ENCODE measurements around the gene ADK. TPM values are rescaled to one million over a fixed set of nuclear protein-coding genes. Genes with fewer than 3 reads are reported as not detected.

Gene ADK
- total RNA-seq, 1 donor from 2014 or later, result 62.0 TPM

DNA sequence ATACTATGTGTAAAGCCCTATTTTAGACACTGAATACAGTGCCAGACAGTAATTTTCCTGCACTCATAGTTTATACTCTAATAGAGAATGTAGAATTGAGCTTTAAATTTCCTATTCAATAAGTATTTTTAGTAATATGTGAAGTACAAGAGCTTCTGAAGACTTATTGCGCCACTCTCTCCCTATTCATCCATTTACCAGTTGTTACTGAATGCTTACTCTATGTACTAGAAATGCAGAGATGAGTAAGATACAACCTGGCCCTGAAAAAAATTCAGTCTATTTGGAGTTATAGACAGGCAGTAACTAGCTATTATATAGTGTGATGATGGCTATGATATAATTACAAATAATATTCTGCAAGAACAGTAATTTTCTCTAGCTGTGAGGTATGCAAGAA is 98.8 kb downstream of the ADK start:
- FAIRE-seq, result no peak
- no peak for TF ChIP-seq EZH2 (IDR thresholded peaks at IDR 0.05; ENCODE audit: insufficient read depth, low read length)
- TF ChIP-seq, protein P1, sequence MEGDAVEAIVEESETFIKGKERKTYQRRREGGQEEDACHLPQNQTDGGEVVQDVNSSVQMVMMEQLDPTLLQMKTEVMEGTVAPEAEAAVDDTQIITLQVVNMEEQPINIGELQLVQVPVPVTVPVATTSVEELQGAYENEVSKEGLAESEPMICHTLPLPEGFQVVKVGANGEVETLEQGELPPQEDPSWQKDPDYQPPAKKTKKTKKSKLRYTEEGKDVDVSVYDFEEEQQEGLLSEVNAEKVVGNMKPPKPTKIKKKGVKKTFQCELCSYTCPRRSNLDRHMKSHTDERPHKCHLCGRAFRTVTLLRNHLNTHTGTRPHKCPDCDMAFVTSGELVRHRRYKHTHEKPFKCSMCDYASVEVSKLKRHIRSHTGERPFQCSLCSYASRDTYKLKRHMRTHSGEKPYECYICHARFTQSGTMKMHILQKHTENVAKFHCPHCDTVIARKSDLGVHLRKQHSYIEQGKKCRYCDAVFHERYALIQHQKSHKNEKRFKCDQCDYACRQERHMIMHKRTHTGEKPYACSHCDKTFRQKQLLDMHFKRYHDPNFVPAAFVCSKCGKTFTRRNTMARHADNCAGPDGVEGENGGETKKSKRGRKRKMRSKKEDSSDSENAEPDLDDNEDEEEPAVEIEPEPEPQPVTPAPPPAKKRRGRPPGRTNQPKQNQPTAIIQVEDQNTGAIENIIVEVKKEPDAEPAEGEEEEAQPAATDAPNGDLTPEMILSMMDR (IDR thresholded peaks at IDR 0.05; ENCODE audit: insufficient read depth, low read depth, low read length), result no peak
- Mint-ChIP-seq H3K27ac (ENCODE audit: unreplicated experiment) (no peak overlapping the region), H3K4me1 (ENCODE audit: low read depth, unreplicated experiment) (peaks cover 5% of the 10 kb centered on the region), H3K4me3 (ENCODE audit: unreplicated experiment) (no peak overlapping the region), H3K36me3 (ENCODE audit: low read depth, unreplicated experiment) (peaks cover 2% of the 10 kb centered on the region), H3K27me3 (ENCODE audit: low read depth, unreplicated experiment) (no peaks in the 10 kb centered on the region), H3K9me3 (ENCODE audit: unreplicated experiment) (no peaks in the 10 kb centered on the region)
- no peaks in the 10 kb centered on the region for H3K9me3 ChIP-seq (ENCODE audit: insufficient read depth, low read depth, low read length)
- H2AFZ ChIP-seq (ENCODE audit: low read depth, low read length), result no peak overlapping the region
- no peaks in the 10 kb centered on the region for H4K20me1 ChIP-seq (ENCODE audit: insufficient read depth, low read length)
- no peak overlapping the region for H3K4me2 ChIP-seq (ENCODE audit: low read length)
- H3K4me3 ChIP-seq (ENCODE audit: insufficient read depth, low read depth, low read length), result no peak overlapping the region
- no peaks in the 10 kb centered on the region for H3K27me3 ChIP-seq (ENCODE audit: insufficient read depth, low read length)
- H3K79me2 ChIP-seq (ENCODE audit: insufficient read depth, low read length), result no peaks in the 10 kb centered on the region
- DNase-seq (ENCODE audit: low read depth), result no peak
- no peak overlapping the region for H3K27ac ChIP-seq (ENCODE audit: low read depth, low read length)
- H3K36me3 ChIP-seq (ENCODE audit: insufficient read depth, low read length), result no peaks in the 10 kb centered on the region
- no peak overlapping the region for H3K9ac ChIP-seq (ENCODE audit: low read length)
- no peaks in the 10 kb centered on the region for H3K4me1 ChIP-seq (ENCODE audit: insufficient read depth, low read length)

DNA sequence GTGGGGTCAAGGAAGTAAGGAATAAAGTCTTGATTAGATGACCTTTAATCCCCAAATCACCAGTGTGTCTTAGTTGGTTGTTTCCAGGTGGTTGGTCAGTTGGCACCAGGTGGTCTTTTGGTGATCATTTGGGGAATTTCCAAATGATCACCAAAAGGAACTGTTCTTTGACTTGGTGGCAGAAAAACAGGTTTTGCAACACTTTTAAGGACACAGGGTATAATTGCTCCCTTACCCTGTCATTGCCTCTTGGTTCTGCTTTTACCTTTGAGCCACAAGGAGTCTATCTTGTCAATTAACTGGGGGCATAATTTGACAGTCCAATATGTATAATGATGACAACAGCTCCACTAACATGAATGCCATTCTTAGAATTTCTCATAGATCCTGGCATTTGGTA is 104.2 kb downstream of the ADK start:
- H3K27me3 ChIP-seq (ENCODE audit: insufficient read depth, low read length), result no peaks in the 10 kb centered on the region
- H3K9me3 ChIP-seq (ENCODE audit: insufficient read depth, low read depth, low read length), result no peaks in the 10 kb centered on the region
- TF ChIP-seq, protein P1 (IDR thresholded peaks at IDR 0.05; ENCODE audit: insufficient read depth, low read depth, low read length), result no peak
- TF ChIP-seq EZH2 (IDR thresholded peaks at IDR 0.05; ENCODE audit: insufficient read depth, low read length), result no peak
- no peaks in the 10 kb centered on the region for H3K4me1 ChIP-seq (ENCODE audit: insufficient read depth, low read length)
- no peak overlapping the region for H3K9ac ChIP-seq (ENCODE audit: low read length)
- FAIRE-seq, result no peak
- Mint-ChIP-seq H3K9me3 (ENCODE audit: unreplicated experiment) (no peaks in the 10 kb centered on the region), H3K4me1 (ENCODE audit: low read depth, unreplicated experiment) (peaks cover 5% of the 10 kb centered on the region), H3K4me3 (ENCODE audit: unreplicated experiment) (no peak overlapping the region), H3K36me3 (ENCODE audit: low read depth, unreplicated experiment) (peaks cover 2% of the 10 kb centered on the region), H3K27ac (ENCODE audit: unreplicated experiment) (no peak overlapping the region), H3K27me3 (ENCODE audit: low read depth, unreplicated experiment) (no peaks in the 10 kb centered on the region)
- H3K4me2 ChIP-seq (ENCODE audit: low read length), result no peak overlapping the region
- H2AFZ ChIP-seq (ENCODE audit: low read depth, low read length), result no peak overlapping the region
- no peaks in the 10 kb centered on the region for H3K36me3 ChIP-seq (ENCODE audit: insufficient read depth, low read length)
- H3K27ac ChIP-seq (ENCODE audit: low read depth, low read length), result no peak overlapping the region
- DNase-seq (ENCODE audit: low read depth), result no peak
- peaks cover 5% of the 10 kb centered on the region for H4K20me1 ChIP-seq (ENCODE audit: insufficient read depth, low read length)
- H3K4me3 ChIP-seq (ENCODE audit: insufficient read depth, low read depth, low read length), result no peak overlapping the region
- H3K79me2 ChIP-seq (ENCODE audit: insufficient read depth, low read length), result no peaks in the 10 kb centered on the region

DNA sequence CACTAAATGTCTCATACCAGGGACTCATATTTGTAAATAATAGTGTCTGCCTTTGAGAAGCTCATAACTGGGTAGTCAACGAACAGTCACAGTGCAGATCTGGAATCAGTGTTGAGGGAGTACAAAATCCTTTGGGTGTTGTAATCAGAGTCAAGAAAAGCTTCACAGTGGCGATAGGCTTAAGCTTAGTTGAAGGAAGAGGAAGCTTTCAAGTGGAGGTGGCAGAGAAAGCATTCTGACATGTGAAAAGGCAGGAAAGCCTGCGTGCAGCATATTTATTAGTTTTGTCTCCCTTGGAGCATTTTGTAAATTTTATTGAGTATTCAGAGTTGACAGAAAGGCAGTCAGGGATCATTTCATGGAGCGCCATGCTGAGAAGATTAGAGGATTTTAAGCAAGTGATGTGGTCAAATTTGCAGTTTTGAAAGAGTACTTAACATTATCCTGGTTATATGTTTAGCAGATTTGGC is 104.9 kb downstream of the ADK start:
- no peak overlapping the region for H3K4me2 ChIP-seq (ENCODE audit: low read length)

More for the DNA sequence above, 104.9 kb downstream of the ADK start:
- H3K4me3 ChIP-seq (ENCODE audit: insufficient read depth, low read depth, low read length), result no peak overlapping the region
- Mint-ChIP-seq H3K27me3 (ENCODE audit: low read depth, unreplicated experiment) (no peaks in the 10 kb centered on the region), H3K4me1 (ENCODE audit: low read depth, unreplicated experiment) (peaks cover 2% of the 10 kb centered on the region), H3K27ac (ENCODE audit: unreplicated experiment) (no peak overlapping the region), H3K9me3 (ENCODE audit: unreplicated experiment) (no peaks in the 10 kb centered on the region), H3K4me3 (ENCODE audit: unreplicated experiment) (no peak overlapping the region), H3K36me3 (ENCODE audit: low read depth, unreplicated experiment) (peaks cover 2% of the 10 kb centered on the region)
- H3K4me1 ChIP-seq (ENCODE audit: insufficient read depth, low read length), result no peaks in the 10 kb centered on the region
- FAIRE-seq, result no peak
- TF ChIP-seq, protein P1 (IDR thresholded peaks at IDR 0.05; ENCODE audit: insufficient read depth, low read depth, low read length), result no peak
- TF ChIP-seq EZH2 (IDR thresholded peaks at IDR 0.05; ENCODE audit: insufficient read depth, low read length), result no peak
- peaks cover 5% of the 10 kb centered on the region for H4K20me1 ChIP-seq (ENCODE audit: insufficient read depth, low read length)
- no peak overlapping the region for H2AFZ ChIP-seq (ENCODE audit: low read depth, low read length)
- no peaks in the 10 kb centered on the region for H3K79me2 ChIP-seq (ENCODE audit: insufficient read depth, low read length)
- no peaks in the 10 kb centered on the region for H3K36me3 ChIP-seq (ENCODE audit: insufficient read depth, low read length)
- DNase-seq (ENCODE audit: low read depth), result no peak
- H3K9ac ChIP-seq (ENCODE audit: low read length), result no peak overlapping the region
- H3K27me3 ChIP-seq (ENCODE audit: insufficient read depth, low read length), result no peaks in the 10 kb centered on the region
- H3K9me3 ChIP-seq (ENCODE audit: insufficient read depth, low read depth, low read length), result no peaks in the 10 kb centered on the region
- H3K27ac ChIP-seq (ENCODE audit: low read depth, low read length), result no peak overlapping the region
